Measurements from ENCODE around the gene CABP4.

The CABP4 gene

DNA sequence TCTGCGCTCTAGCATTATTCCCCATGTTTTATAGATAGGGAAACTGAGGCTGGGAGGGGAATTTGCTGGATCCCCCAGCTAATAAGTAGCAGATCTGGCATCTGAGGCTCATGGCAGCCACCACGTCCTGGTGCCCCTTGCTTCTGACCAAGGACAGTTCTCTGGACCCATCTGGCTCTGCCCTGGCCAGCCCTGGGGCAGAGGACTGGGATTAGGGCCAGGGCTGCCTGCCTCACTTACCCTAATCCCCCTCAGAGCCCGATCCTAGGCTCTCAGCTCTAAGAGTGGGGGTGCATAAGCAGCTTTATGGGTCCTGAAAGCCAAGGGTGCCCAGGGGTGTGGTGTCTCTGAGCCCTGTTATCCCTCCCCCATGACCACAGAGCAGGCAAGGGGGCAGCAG, at the start of gene CABP4:
Gene CABP4, plus strand, starts transcription at position 301 of the 400 bp plus-strand sequence. Its CDS starts 70 bp downstream, at position 371.
- no peak for DNase-seq (ENCODE audit: low read depth)

DNA sequence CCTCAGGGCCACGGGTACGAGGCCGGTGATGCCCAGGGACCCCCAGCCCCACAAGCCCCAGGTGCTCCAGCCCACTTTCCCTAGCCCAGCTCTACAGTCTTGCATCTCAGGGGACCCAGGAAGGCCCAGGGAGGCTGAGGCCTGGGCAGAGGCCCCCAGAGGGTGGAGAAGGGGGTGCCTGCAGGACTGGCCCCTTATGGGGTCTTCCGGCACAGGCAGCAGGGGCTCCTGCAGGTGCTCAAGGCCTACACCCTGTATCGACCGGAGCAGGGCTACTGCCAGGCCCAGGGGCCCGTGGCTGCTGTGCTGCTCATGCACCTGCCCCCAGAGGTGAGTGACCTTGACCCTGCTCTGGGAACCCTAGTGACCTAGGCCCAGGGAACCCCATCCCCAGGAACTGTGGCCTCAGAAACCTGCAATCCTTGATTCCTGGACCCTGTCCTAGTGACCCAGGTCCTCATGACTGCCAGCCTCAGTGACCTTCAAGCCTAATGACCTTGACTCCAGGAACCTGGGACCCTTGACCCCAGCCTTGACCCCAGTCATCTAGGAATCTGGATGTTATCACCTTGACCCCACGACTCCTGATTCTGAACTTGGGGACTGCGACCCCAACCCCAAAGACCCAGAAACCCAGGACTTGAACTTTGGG, 49.3 kb upstream of the CABP4 start:
- DNase-seq (ENCODE audit: low read depth) = no peak

DNA sequence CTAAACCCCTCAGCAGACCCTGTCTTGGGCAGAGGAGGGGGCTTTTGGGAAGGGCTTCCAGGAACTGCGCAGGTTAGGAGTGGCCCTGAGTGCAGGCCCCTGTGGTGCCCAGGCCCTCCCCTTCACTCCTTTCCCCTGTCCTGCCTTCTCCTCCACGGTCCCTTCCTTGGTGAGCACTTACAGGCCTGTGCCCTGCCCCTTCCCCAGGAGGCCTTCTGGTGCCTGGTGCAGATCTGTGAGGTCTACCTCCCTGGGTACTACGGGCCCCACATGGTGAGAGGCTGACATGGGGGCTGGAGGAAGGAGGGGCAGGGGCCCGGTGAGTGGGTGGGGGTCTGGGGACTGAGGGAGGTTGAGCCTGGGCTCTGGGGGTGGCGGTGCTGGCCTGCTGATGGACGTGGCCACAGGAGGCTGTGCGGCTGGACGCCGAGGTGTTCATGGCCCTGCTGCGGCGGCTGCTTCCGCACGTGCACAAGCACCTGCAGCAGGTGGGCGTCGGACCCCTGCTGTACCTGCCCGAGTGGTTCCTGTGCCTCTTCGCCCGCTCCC, 48.7 kb upstream of the CABP4 start:
- no peak for DNase-seq (ENCODE audit: low read depth)

DNA sequence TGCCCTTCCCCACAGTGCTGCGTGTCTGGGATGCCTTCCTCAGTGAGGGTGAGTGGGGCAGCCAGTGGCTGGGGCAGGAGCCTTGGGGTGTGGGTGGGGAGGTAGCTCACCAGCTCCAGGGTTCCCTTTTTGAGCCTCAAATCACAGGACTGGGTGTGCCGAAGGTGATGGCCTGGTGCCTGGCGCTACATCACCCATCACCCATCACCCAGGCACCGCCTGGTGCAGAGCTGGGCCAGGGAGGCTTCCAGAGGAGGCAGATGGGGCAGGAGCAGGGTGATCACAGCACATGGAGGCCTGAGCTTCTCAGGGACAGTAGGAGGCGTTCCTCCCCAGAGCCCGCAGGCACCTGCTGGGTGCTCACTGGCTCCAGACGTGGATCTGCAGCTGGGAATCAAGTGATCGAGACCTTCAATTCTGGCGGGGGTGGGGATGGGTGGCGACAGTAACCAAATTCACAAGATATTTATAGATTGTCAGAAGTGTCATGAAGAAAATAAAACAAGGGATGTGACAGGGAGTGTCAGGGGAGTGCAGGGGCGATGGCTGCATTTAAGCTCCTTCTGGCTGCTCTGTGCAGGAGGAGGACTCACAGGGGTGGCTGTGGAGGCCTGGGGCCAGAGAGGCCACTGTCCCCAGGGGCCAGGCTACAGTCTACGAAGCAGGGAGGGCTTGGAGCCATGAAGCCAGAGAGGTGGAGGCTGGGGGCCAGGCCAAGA, 48.0 kb upstream of the CABP4 start:
- DNase-seq (ENCODE audit: low read depth) = no peak

DNA sequence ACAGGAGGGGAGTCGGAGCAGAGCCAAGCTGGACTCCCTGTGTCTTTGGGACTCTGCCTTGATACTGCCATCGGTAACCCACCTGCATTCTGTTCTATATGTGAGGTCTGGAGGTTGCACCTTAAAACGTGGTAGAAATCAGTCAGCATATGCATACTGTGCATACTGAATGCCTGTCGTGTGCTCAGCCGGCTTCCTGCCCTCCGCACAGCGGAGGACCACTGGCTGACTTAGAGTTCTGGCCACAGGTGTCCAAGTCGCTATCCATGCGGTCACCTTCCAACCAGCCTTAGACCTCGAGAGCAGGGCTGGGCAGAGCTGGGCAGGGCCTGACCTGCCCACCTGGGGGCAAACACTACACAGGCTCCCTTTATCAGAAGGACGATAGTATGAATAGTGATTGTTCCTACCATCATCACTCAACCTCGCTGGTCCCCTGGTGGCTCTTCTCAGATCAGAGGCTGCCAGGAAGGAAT, 47.4 kb upstream of the CABP4 start:
- DNase-seq (ENCODE audit: low read depth) = no peak

DNA sequence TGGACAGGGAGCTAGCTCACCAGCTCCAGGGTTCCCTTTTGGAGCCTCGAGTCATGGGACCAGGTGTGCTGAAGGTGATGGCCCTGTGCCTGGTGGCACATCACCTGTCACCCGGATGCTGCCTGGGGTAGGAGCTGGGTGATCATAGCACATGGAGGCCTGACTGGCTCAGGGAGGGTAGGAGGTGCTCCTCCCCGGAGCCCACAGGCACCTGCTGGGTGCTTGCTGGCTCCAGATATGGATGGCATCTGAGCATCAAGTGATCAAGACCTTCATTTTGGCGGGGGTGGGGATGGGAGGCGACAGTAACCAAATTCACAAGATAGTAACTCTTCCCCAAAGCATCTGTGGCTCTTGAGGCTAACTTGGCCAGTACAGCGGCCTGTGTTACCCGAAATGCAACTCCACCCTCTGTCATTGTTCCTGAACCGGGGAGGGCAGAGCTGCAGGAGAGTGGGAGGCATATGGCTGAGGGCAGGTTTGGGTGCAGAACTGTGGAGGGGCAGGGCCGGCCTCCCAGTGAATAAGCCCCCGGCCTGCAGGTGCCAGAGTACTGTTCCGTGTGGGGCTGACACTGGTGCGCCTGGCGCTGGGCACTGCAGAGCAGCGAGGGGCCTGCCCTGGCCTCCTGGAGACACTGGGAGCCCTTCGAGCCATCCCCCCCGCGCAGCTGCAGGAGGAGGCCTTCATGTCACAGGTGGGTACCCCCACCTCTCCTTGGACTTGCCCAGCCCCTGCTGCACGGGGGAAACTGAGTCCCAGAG, 46.5 kb upstream of the CABP4 start:
- DNase-seq (ENCODE audit: low read depth) = no peak

DNA sequence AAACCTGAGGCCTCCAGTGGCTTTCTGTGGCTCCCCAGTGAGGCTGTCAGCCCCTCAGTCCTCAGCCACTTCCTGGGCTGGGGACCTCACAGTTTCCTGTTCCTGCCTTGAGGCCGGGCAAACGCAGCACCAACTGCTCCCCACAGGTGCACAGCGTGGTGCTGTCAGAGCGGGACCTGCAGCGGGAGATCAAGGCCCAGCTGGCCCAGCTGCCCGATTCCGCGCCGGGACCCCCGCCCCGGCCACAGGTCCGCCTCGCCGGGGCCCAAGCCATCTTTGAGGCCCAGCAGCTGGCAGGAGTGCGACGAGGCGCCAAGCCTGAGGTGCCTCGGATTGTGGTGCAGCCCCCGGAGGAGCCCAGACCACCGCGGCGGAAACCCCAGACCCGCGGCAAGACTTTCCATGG, 45.9 kb upstream of the CABP4 start:
- no peak for DNase-seq (ENCODE audit: low read depth)

DNA sequence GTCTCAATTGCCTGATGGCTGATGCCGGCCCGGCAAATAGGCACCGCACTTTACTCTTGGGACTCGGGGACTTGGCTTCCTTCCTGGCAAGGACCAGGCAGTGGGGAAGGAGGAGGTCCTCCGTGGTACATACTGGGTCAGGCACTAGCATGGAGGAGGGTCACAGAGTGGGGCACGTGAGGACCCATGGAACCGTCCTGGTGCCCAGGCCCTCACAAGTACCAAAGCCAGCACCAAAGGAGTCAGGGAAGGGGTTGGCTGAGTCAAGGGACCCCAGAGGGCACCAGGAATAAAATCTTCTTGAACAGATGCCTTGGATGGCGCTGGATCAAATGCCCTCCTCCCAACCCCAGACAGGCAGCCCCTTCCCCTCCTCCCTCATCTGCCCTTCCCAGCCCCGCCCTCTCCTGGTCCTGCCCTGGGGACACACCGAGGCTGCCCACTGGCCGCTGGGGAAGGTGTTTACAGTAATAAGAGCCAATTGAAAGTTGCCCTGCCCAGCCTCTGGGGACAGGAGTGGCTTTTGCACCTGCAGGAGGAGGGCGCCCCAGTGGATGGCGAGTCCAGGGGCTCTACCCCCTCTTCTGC, 45.3 kb upstream of the CABP4 start:
- DNase-seq (ENCODE audit: low read depth) = no peak

DNA sequence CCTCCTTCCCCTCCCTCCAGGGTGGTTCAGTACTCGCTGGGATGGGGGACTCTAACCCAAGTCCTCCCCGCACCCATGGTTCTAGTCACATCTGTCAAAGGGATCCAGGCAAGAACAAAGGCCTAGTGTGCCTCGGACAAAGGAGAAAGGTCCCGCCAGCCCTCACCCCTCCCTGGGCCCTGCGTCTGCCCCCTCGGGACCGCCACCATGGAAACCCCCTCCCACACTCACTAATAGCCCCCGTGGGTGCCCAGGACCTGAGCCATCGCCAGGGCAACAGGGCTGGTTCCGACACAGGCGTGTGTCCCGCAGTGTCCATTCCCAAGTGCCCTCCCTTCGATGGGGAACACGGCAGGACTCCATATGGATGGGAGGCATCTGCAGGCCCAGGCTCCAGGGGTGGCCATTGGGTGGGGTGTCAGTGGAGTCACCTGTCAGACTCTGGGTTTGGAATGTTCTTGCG, 44.8 kb upstream of the CABP4 start:
- DNase-seq (ENCODE audit: low read depth) = no peak

DNA sequence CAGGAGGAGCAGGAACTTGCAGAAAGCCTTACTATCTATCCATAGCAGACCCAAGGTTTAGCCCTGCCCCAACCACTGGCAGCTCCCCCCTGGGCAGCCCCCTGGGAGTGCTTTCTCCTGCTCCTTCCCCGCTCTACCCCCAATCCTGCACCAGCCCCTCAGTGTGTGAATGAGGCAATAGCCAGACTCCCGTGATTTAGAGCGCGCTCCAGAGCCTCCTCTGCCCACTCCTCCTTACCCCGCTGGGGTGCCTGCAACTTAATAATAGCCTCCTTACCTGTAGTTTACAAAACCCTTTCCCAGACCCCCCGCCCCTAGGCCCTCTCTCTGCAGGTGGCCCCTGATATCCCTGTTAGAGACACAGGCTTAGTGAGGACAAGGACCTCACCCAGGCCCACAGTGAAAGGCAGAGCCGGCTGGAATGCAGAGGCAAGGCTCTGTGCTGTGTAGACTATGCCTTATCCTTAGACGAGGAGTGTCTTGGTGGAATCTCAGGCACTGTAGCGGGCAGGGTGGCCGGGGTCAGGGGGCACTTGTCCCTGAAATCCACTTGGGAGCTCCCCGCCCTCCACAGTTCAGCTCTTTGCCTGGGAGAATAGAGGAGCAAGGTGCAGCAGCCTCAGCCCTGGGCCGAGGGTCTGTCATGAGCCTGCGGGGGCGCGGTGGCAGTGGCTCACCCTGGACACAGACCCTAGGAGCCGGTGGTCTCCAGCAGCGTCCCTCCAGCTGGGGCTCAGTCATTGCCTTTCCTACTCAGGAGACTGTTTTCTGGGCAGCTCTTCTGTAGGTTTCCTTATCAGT, 44.0 kb upstream of the CABP4 start:
- DNase-seq (ENCODE audit: low read depth) = no peak

DNA sequence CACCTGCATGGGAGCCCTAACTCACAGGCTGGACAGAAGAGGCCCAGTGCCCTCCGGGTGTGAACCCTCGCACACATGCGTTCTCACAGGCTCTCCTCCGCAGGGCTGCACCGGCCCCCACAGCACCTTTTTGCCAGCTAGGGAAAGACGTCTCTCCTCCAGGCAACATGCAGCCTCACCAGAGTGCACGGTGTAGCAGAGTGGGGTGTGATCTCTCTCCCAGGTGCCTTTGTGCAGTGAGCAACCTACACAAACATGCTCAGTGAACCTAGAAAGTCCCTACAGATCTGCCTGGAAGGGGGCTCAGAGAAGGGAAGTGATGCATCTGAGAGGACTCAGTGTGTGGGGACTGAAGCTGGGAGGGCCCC, 43.4 kb upstream of the CABP4 start:
- no peak for DNase-seq (ENCODE audit: low read depth)

DNA sequence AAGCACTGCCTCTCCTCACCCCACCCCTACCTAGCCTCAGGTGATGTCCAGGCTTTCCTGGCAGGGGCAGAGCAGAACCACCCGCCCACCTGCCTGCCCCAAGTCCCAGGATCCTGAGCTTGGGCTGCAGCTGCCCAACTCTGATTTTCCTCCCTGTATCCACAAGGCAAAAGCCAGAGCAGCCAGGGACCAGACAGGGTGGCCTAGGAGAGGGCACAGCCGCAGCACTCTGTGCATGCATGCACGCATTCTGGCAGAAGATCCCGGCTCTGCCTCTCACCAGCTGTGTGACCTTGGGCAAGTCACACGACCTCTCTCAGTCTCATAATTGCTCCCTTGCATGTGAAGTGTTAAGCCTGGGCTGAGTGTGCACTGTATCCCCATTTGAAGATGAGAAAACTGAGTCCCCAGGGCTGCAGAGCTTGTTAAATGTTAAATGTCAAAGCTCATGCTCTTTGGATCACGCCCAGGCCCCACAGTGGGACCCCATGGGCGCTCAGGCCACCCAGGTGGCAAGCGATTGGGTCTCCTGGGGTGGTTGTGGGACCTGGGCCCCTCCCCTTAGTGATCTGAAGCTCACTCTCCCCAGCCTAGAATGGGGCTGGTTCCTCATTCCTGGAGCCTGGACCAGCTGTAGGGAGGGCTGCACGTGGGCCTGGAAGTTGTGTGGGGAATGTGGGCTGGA, 42.5 kb upstream of the CABP4 start:
- no peak for DNase-seq (ENCODE audit: low read depth)

DNA sequence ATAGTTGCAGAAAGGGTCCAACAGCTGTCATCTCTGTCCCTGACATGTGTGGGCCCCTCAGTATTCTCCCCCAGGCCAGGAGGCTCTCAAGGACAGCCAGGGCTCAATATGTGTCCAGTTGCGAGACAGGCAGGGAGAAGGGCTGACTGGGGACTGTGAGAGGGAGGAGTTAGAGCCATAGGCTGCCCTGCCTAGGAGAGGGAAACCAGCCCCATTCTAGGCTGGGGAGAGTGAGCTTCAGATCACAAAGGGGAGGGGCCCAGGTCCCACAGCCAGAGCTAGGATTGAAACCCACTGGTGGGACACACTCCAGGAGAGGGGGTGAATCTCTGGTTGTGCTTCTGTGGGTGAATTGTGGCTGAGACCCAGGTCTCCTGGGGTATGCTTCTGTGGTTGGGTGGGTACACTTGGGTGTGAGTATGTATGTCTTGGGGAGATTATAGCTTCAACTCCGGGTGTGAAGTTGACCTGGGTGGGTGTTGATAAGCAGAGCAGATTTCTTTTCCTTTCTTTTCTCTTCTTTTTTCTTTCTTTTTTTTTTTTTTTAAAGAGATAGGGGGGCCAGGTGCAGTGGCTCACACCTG, 41.8 kb upstream of the CABP4 start:
- DNase-seq (ENCODE audit: low read depth) = no peak

DNA sequence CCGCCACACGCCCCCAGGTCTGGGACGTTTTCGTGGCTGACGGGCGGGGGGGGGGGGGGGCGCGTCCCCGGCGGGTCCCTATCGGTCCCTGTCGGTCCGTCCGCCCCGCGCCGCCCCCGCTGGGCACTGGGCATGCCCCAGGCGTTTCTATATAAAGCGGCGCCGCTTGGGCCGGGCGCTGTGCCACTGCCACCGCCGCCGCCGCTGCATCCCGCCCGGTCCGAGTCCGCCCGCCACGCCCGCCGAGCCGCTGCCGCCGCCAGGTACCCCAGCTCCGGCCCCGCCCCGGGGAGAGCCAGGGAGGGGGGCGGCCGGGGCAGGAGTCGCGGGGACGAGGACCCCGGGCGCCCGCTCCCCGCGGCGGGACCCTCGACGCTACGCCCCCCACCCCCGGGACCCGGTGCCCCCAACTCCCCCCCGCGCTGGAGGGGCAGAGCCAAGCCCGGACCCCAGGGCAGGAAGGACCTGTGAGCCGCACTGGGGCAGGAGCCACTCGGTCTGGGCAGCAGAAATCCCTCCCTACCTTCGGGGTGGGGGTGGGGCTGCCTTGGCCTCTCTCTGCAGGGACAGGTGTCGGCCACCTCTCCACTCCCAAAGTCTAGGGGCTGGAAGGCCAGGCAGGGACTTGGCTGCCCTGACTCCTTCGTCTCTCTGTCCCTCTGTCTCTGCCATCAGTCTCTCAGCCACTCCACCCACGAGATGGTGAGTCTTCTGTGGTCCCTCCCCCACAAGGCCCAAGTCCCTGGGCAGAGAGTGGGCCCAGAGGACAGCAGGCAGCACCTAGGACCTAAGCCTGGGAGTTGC, 39.5 kb upstream of the CABP4 start, which contains the start of gene CARNS1:
Gene CARNS1, plus strand, starts transcription at position 178 of the 804 bp plus-strand sequence. Its CDS starts 522 bp downstream, at position 700.
- no peak for DNase-seq (ENCODE audit: low read depth)

DNA sequence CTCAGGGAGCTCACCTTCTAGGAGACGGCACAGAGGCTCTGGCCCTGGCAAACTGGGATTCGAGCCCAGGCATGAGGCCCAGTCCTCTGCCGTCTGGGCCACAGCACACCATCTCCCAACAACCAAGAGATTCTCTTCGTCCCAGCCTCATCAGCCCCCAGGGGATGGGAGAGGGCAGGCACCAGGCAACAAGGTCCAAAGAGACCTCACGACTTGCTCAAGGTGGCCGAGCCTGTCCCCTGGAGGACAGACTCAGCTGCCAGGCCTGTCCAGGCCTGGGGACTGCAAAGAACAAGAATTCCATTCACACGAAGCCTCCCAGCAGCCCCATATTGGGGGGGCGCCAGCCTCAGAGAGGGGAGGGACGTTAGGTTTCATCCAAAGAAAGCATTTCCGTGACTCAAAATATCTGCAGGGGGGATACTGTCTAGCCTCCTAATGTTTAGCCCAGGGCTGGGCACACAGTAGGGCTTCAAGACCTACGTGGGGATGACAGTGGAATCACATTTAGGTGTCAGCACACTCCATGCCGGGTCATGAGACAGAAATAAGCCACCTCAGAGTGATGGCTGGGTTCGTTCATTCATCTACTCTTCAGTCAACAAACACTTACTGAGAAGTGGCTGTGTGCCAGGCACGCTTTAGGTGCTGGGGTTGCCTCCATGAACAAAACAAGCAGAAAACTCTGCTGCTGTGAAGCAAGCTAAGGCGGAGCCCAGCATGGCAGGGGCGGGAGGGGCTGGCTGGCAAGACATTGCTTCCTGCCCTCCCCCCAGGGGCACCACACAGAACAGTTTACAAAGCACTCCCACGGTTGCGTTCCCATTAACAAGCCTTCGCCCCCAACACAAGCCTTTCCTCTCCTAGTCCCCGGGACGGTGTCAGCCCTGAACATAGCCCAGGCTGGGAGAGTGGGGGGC, 38.5 kb upstream of the CABP4 start:
- no peak for DNase-seq (ENCODE audit: low read depth)

DNA sequence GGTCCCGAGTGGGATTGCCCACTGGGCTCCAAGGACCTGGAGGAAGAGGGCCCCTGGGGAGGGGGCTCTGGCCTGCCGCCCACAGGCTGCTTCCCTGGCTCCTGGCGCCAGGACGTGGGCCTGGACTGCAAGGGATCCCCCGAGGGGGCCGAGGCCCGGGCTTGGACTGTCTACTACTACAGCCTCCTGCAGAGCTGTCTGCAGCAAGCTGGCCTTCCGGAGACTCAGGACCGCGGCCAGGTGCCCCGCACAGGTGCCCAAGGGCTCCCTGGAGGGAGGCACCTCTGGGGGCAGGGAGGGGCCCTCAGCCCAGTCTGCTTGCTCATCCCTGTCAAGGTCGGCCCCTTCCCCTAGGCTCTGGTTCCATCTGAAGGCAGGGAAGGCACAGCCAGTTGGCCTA, 37.7 kb upstream of the CABP4 start:
- DNase-seq (ENCODE audit: low read depth) = no peak

DNA sequence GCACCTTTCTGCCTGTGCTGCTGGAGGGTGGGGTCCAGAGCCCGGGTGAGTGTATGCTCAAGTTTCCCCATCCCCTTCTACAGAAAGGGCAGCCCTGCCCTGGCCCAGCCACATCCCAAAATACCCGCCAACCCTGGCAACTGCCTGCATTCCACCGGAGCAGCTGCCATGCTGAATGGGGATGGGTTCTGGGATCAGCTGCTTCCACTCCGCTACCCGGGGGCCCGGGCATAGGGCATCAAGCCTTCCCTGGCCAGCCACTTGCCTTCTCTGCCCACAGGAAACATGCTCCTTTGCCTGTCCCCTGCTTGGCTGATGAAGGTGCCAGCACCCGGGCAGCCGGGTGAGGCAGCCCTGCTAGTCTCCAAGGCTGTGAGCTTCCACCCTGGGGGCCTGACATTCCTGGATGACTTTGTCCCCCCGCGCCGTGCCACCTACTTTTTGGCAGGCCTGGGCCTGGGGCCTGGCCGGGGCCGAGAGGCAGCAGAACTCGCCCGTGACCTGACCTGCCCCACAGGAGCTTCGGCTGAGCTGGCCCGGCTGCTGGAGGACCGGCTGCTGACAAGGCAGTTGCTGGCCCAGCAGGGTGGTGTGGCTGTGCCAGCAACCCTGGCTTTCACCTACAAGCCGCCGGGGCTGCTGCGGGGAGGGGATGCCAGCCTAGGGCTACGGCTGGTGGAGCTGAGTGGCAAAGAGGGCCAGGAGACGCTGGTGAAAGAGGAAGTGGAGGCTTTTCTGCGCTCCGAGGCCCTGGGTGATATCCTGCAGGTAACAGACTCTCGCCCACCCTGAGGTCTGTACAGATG, 36.5 kb upstream of the CABP4 start:
- no peak for DNase-seq (ENCODE audit: low read depth)

All from non-pigmented ciliary epithelial cell (primary cell).